ENCODE data around the gene SMIM5.

GRCh38 chr17:75594499-75595283, 38.5 kb upstream of the SMIM5 start:
- TF ChIP-seq CTCF (IDR thresholded peaks at IDR 0.05 in 4 of 5, conservative IDR thresholded peaks at IDR 0.05 in 1 of 5) (no peak), POLR2A (IDR thresholded peaks at IDR 0.05) (no peak)

All from gastrocnemius medialis (tissue), 4 donors.